ENCODE data around the gene KLK8.

The KLK8 gene

GRCh38 chr19:51019544-51019925 lies 18.1 kb upstream of the KLK8 start, which contains the start of gene KLK10:
TSS of gene KLK10 (minus strand) at chr19:51019709. CDS start at chr19:51019130, 579 bp downstream.
- no peak for DNase-seq (ENCODE audit: low read depth)
- H3K4me3 ChIP-seq (ENCODE audit: low read length), result peak within 1 kb of the TSS; percentile 40
- no peak for TF ChIP-seq CTCF (IDR thresholded peaks at IDR 0.05; ENCODE audit: insufficient read depth, low read depth, low read length, missing control alignments)

GRCh38 chr19:51018745-51019543 lies 17.5 kb upstream of the KLK8 start:
- TF ChIP-seq CTCF (IDR thresholded peaks at IDR 0.05; ENCODE audit: insufficient read depth, low read depth, low read length, missing control alignments), result no peak
- H3K4me3 ChIP-seq (ENCODE audit: low read length), result peak overlapping the region; percentile 40
- no peak for DNase-seq (ENCODE audit: low read depth)

GRCh38 chr19:51016798-51017683 lies 15.6 kb upstream of the KLK8 start:
- TF ChIP-seq CTCF (IDR thresholded peaks at IDR 0.05; ENCODE audit: insufficient read depth, low read depth, low read length, missing control alignments), result peak; percentile 83
- peak overlapping the region; percentile 40 for H3K4me3 ChIP-seq (ENCODE audit: low read length)
- peak; percentile 49 for DNase-seq (ENCODE audit: low read depth)

GRCh38 chr19:51015691-51016267 lies 14.4 kb upstream of the KLK8 start:
- H3K4me3 ChIP-seq (ENCODE audit: low read length), result no peak overlapping the region
- DNase-seq (ENCODE audit: low read depth), result no peak
- TF ChIP-seq CTCF (IDR thresholded peaks at IDR 0.05; ENCODE audit: insufficient read depth, low read depth, low read length, missing control alignments), result no peak

GRCh38 chr19:51014242-51014641 lies 12.8 kb upstream of the KLK8 start:
- no peak overlapping the region for H3K4me3 ChIP-seq (ENCODE audit: low read length)
- no peak for TF ChIP-seq CTCF (IDR thresholded peaks at IDR 0.05; ENCODE audit: insufficient read depth, low read depth, low read length, missing control alignments)
- DNase-seq (ENCODE audit: low read depth), result no peak

- DNase-seq (ENCODE audit: low read depth), result no peak
Measured at GRCh38 chr19:51012661-51013190, 11.3 kb upstream of the KLK8 start.

More at GRCh38 chr19:51012661-51013190, 11.3 kb upstream of the KLK8 start:
- H3K4me3 ChIP-seq (ENCODE audit: low read length), result no peak overlapping the region
- no peak for TF ChIP-seq CTCF (IDR thresholded peaks at IDR 0.05; ENCODE audit: insufficient read depth, low read depth, low read length, missing control alignments)
